A673 (cell line): ENCODE results near the gene A1BG.

Experiments
- EZH2 ChIP-seq: fragments of 200-600 bp; sonication (generic); IDR thresholded peaks from 2 replicates; pipeline ENCODE4 v1.6.1; 2017; ENCODE audit warnings: borderline replicate concordance, low read depth, mild to moderate bottlenecking, mixed read lengths, antibody characterized with exemption, low read length; ENCODE audit not compliant: poor library complexity, severe bottlenecking
- TF ChIP-seq, protein P1 (sequence below): fragments of 300-800, 200-600 bp; sonication (generic); conservative IDR thresholded peaks from 2 replicates; pipeline ENCODE4 v1.5.1; 2017; ENCODE audit warnings: low read depth, mild to moderate bottlenecking, antibody characterized with exemption, low read length, moderate library complexity, mixed read lengths

DNA sequence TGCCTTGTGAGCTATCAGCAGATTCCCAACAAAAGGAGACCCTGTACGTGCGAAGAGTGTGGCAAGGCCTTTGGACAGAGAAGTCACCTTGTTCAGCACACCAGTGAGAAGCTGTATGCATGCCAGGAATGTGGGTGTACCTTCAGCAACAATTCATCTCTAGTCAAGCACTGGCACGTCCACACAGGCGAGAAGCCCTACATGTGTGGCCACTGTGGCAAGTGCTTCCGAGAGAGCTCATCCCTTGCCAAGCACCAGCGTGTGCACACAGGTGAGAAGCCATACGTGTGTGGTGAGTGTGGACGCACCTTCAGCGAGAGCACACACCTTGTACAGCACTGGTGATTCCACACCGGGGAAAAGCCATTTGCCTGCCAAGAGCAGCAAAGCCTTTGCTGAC is 34.1 kb downstream of the A1BG start:
- TF ChIP-seq, protein P1, sequence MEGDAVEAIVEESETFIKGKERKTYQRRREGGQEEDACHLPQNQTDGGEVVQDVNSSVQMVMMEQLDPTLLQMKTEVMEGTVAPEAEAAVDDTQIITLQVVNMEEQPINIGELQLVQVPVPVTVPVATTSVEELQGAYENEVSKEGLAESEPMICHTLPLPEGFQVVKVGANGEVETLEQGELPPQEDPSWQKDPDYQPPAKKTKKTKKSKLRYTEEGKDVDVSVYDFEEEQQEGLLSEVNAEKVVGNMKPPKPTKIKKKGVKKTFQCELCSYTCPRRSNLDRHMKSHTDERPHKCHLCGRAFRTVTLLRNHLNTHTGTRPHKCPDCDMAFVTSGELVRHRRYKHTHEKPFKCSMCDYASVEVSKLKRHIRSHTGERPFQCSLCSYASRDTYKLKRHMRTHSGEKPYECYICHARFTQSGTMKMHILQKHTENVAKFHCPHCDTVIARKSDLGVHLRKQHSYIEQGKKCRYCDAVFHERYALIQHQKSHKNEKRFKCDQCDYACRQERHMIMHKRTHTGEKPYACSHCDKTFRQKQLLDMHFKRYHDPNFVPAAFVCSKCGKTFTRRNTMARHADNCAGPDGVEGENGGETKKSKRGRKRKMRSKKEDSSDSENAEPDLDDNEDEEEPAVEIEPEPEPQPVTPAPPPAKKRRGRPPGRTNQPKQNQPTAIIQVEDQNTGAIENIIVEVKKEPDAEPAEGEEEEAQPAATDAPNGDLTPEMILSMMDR: no peak
- no peak for TF ChIP-seq EZH2
